ENCODE measurements around the gene DIAPH2.

Gene DIAPH2

GRCh38 chrX:97000682-97001368 lies 316.2 kb downstream of the DIAPH2 start:
- TF ChIP-seq CTCF (IDR thresholded peaks at IDR 0.05; ENCODE audit: low read depth, low read length), result no peak
- no peaks in the 10 kb centered on the region for H3K4me1 ChIP-seq
- no peaks in the 10 kb centered on the region for H3K9me3 ChIP-seq

GRCh38 chrX:97006167-97006566 lies 321.5 kb downstream of the DIAPH2 start:
- Histone ChIP-seq H3K36me3 (no peaks in the 10 kb centered on the region), H3K9me3 (no peaks in the 10 kb centered on the region), H3K27me3 (no peaks in the 10 kb centered on the region), H3K4me1 (no peaks in the 10 kb centered on the region), H3K4me3 (ENCODE audit: low read depth, low read length) (no peak overlapping the region)
- DNase-seq, result no peak
- no peak for TF ChIP-seq CTCF (IDR thresholded peaks at IDR 0.05; ENCODE audit: low read depth, low read length)

More at GRCh38 chrX:97000682-97001368, 316.2 kb downstream of the DIAPH2 start:
- DNase-seq, result no peak
- Histone ChIP-seq H3K4me3 (ENCODE audit: low read depth, low read length) (no peak overlapping the region), H3K27me3 (no peaks in the 10 kb centered on the region), H3K36me3 (no peaks in the 10 kb centered on the region)

GRCh38 chrX:97009391-97009790 lies 324.7 kb downstream of the DIAPH2 start:
- Histone ChIP-seq H3K27me3 (no peaks in the 10 kb centered on the region), H3K9me3 (no peaks in the 10 kb centered on the region), H3K4me3 (ENCODE audit: low read depth, low read length) (no peak overlapping the region), H3K4me1 (no peaks in the 10 kb centered on the region), H3K36me3 (no peaks in the 10 kb centered on the region)
- no peak for TF ChIP-seq CTCF (IDR thresholded peaks at IDR 0.05; ENCODE audit: low read depth, low read length)
- no peak for DNase-seq

- no peaks in the 10 kb centered on the region for H3K9me3 ChIP-seq
Observed at GRCh38 chrX:97011540-97011939, 326.9 kb downstream of the DIAPH2 start.

GRCh38 chrX:97016106-97016505 lies 331.5 kb downstream of the DIAPH2 start:
- H3K27me3 ChIP-seq, result no peaks in the 10 kb centered on the region
- TF ChIP-seq CTCF (IDR thresholded peaks at IDR 0.05; ENCODE audit: low read depth, low read length), result no peak
- no peaks in the 10 kb centered on the region for H3K4me1 ChIP-seq
- no peaks in the 10 kb centered on the region for H3K36me3 ChIP-seq
- H3K9me3 ChIP-seq, result no peaks in the 10 kb centered on the region
- no peak for DNase-seq
- no peak overlapping the region for H3K4me3 ChIP-seq (ENCODE audit: low read depth, low read length)

More at GRCh38 chrX:97011540-97011939, 326.9 kb downstream of the DIAPH2 start:
- Histone ChIP-seq H3K36me3 (no peaks in the 10 kb centered on the region), H3K4me3 (ENCODE audit: low read depth, low read length) (no peak overlapping the region), H3K27me3 (no peaks in the 10 kb centered on the region), H3K4me1 (no peaks in the 10 kb centered on the region)
- no peak for DNase-seq
- no peak for TF ChIP-seq CTCF (IDR thresholded peaks at IDR 0.05; ENCODE audit: low read depth, low read length)

- Histone ChIP-seq H3K4me3 (ENCODE audit: low read depth, low read length) (no peak overlapping the region), H3K36me3 (no peaks in the 10 kb centered on the region), H3K27me3 (no peaks in the 10 kb centered on the region), H3K9me3 (no peaks in the 10 kb centered on the region), H3K4me1 (no peaks in the 10 kb centered on the region)
- no peak for TF ChIP-seq CTCF (IDR thresholded peaks at IDR 0.05; ENCODE audit: low read depth, low read length)
- DNase-seq, result no peak
Observed at GRCh38 chrX:97021680-97022079, 337.0 kb downstream of the DIAPH2 start.
